CD4-positive, alpha-beta T cell treated with Interleukin-2 at 100 ng/mL for 4 hours (primary cell): ENCODE measurements around the gene CLDN1.

Experiments used
- DNase-seq: peaks from one replicate; pipeline ENCODE4 v3.0.0-alpha.2; 2020; ENCODE audit warnings: low spot score

Gene CLDN1, protein sequence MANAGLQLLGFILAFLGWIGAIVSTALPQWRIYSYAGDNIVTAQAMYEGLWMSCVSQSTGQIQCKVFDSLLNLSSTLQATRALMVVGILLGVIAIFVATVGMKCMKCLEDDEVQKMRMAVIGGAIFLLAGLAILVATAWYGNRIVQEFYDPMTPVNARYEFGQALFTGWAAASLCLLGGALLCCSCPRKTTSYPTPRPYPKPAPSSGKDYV

DNA sequence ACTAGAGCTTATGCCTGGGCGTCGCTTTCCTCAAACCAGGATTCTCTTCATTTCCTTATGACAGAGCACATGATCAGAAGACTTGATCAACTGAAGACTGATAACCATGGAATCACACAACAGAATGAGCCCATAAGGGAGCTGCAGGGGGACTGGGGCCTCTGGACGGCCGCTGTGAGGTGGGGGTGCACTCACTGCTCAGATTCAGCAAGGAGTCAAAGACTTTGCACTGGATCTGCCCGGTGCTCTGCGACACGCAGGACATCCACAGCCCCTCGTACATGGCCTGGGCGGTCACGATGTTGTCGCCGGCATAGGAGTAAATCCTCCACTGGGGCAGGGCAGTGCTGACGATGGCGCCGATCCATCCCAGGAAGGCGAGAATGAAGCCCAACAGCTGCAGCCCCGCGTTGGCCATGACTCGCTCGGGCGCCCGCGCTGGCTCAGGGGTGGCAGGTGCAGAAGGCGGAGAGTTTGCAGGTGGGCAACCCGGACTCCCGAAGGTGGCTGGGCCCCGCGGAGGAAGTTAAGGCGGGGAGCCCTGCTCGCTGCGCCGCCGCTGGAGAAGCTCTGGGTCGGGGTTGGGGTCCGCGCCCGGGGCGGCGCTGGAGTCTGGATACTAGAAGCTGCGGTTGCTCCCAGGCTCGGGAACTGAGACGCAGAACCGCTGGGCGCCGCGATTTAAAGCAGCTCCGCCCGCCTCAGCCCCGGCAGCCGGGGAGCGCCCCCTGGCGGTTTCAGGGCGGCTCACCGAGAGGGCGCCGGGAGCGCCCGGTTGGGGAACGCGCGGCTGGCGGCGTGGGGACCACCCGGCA, at the start of gene CLDN1:
Gene CLDN1, minus strand, starts transcription at position 658 of the 815 bp plus-strand sequence. Its CDS starts 240 bp downstream, at position 418.
- DNase-seq = peak; percentile 65

DNA sequence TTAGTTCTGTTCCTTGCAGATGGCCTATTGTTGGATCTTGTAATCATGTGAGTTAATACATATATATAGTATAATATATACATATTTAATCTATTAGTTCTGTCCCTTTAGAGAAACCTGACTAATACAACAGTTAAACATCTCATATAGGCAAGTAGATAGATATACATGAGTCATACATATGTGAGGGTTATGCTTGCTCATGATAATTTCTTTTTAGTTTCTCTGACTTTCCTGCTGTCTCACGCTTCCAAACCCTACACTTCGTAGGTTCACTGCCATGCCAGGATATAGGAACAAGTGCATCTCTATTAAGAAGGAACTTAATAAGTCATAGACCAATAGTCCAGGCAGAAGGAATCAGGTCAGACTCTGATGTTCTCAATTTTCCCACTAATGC, 48.9 kb upstream of the CLDN1 start:
- no peak for DNase-seq

DNA sequence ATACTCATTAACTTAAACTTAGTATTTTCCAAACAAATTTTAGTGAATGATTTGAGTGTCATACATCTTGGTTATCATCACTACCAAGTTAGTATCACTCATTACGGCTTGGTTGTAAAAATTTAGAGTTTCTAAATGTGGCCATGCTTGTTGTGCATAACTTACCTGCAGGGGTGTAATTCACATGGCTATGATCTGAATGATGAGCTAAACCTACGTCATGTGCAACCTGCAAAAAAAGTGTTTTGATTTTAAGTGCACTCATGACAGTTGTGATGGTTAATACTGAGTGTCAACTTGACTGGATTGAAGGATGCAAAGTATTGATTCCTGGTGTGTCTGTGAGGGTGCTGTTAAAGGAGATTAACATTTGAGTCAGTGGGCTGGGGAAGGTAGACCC, 48.1 kb upstream of the CLDN1 start:
- DNase-seq = no peak

DNA sequence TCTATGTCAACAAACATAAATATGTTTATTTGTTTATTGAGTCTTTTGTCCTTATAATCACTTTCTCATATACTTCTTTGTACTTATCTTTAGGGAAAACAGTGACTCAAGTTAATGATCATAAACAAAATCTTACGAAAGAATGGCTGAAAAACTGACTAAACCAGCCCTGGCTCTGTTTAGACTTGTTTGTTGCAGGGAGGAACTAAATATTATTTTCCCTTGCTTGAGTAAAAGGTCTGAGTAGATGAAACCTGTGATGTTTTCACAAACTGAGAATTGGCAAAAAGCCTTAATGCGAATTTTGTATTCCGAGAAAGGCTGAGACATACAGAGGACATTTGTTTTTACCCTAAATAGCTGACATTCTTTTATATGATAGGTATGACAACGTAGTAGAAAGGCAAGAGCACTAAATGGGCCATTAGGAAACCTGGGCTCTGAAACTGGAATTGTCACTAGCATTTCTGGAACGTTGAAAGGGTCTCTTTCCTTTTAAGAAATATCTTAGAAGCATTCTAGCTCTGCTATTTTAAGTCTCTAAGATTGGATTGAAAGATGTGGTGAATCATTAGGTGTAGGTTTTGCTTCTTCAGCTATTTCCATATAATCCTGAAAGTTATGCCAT, 47.5 kb upstream of the CLDN1 start:
- DNase-seq = no peak

DNA sequence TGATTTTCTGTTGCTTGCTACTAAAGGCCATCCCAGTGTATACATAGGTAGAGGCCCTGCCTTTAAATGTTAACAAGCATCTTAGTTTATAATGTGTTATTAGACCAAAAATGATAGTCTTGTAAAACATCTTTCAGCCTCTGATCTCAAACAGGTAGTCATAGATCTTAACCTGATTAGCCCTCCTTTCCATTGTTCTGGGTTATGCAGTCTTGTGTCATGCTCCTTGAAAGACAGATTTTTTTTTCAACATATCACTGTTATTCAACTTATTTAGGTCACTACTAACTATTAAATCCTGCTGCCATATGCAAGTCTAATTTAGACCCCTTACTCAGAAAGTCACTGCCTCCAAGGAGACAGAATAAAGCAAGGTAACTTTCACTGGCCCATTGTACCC, 46.6 kb upstream of the CLDN1 start:
- no peak for DNase-seq

DNA sequence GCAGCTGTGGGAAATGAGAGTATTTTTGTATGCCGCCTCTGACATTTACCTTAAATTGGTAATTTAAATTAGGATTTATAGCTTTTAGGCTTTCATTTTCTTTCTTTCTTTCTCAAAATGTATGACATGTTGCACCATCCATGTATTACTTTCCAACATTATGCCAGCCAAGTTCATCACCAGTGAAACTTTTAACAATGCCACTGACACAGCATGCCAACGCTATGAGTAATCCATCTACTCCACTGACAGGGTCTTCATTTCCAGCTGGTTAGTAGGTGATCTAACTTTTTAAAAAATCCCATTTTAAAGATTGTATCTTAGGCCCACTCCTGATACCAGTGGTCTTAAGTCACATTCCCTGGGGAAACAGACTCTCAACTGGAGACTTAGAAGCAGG, 43.9 kb upstream of the CLDN1 start:
- DNase-seq = no peak

DNA sequence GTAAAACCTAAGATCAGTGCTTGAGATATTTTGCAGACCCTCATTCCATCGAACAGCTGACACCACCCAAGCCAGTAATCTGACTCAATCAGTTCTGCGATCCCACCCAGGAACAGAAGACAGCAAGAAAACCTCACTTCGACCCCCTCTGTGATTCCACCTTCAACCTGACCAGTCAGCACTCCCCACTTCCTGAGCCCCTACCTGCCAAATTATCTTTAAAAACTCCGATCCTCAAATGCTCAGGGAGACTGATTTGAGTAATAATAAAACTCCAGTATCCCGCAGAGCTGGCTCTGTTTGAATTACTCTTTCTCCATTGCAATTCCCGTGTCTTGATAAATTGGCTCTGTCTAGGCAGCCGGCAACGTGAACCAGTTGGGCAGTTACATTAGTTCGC, 40.0 kb upstream of the CLDN1 start:
- no peak for DNase-seq

DNA sequence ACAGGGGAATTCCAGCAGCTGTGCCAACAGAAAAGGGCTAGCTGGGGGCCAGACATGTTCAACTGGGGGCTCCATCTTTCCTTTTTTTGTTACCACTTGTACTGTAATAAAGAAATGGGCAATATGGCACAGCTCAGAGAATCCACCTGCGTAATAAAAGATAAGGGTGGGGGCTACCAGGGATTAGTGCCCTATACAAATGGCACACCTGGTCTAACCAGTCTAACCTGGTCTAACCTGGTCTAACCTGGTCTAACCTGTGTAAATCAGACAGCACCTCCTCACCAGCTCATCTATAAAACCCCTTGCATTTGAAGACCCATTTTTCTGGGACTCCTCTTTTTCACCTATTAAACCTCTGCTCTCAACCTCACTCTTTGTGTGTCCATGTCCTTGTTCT, 39.5 kb upstream of the CLDN1 start:
- DNase-seq = no peak

DNA sequence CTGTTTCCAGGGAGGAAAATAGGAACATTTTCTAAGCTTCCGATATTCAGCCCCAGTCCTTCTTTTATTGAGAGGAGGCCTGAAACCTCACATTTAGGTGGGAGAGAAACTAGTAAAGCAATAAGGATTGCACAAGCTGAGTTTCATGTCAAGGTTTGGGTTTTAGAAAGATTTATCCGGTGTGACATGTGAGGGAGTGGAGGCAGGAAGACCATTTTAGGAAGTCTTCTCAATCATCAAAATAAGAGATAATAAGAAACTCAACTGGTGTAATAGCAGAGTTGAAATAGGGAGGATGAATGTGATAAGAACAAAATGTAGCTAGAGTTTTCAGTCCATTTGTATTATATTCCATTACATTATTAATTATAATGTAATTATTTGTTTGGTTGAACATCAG, 38.0 kb upstream of the CLDN1 start:
- DNase-seq = no peak

DNA sequence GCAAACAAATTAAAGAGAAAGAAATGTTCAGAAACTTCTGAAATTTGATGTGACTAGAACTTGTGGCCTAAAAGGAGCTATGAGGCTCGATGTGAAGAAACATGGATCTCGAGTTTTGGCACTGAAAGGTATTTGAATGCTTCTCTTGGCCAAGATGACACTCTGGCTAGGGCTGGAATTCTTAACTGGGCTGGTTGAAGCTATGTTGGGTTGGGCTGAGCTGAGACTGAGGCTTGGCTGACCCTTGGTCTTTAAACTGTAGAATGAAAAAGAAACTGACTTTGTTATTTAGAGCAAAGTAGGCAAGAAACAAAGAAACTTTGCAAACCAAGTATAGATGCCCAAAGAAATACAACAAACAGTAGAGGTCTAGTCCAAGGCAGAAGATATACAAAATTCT, 37.6 kb upstream of the CLDN1 start:
- DNase-seq = no peak

DNA sequence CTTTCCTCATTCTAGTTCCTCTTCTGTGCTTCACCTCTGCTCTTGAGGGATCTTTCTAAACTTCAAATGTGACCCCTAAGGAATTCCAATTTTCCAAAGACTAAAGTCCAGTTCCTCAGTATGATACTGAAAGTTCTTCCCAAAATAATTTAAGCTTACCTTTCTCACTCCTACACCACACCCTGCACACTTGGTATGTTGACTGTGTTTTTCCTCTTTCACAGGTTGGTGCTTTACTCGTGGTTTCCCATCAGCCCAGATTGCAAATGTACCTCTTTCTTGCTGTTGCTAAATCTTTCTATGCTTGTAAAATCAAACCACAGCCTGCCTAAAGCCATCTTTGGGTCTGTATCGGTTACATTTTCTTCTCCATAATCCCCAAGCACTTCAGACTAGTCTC, 35.2 kb upstream of the CLDN1 start:
- no peak for DNase-seq

DNA sequence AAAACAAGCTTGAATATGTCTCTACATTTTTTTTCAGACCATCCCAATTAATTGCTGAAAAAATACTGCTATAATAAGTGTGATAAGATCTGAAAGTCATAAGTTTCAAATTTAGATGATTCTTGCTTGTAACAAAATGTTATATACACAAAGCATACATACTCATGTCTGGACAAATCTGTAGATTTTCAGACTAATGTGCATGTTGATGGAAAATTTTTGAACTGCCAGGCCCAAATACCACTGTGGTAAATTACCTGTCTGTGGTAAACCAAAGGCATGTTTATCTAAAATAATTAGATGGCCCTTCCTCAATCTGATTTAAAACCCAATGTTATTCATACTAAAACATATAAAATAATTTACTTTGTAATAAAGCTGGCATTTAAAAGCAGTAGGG, 34.0 kb upstream of the CLDN1 start:
- DNase-seq = no peak

DNA sequence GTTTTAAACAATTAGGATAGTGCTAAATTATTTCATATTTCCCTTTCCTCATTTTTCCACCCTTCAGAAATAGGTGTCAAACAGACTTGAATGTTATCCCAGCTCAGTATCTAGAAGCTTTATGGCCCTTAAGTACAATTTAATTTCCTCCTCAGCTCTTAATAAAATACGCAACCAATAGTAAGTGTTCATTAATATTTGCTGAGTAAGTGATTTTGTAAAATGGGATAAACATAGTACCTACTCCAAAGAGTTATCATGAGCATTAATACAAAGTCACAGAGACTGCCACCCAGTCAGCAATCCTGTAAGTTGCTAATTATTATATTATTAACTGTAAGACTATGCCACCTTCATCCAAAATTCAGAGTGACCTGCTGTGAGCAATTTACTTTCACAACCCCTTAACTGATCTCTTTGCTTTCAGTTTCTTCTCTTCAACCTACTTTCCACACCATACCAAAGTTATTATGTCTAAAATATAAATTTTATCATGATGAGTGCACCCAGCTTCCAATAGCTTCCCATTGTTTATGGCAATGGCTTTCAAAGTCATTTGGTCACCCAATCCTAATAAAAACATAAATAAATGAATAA, 30.7 kb upstream of the CLDN1 start:
- DNase-seq = no peak

DNA sequence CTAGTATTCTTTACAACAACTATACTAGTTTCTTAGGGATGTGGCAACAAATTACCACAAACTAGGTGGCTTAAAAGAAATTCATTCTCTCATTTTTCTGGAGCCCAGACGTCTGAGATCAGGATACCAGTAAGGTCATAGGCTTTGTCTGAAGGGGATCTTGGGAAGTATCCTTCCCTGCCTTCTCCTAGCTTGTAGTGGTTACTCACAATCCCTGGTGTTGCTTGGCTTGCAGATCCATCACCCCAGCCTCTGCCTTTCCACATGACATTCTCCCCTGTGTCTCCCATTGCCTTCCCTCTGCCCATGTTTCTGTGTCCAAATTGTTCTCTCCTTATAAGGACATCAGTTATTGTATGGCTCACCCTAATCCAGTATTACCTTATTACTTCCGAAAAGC, 24.3 kb upstream of the CLDN1 start:
- no peak for DNase-seq

DNA sequence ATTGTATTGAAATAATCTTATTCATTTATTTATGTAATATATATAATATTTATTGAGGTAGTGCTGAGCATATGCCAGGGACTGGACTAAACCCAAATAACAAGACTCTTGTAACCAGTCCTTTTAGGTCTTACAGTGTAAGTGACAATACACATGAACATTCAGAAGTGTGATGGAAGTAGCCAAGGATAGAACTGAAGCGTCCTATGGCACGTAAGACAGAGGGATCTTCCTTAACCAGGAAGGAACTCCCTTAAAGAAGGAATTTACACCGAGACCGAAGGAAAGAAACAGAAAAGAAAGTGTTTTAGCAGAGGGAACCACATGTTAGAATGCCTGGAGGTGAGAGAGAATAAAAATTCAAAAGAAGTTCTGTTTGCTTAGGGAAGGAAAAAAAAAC, 23.6 kb upstream of the CLDN1 start:
- DNase-seq = no peak

DNA sequence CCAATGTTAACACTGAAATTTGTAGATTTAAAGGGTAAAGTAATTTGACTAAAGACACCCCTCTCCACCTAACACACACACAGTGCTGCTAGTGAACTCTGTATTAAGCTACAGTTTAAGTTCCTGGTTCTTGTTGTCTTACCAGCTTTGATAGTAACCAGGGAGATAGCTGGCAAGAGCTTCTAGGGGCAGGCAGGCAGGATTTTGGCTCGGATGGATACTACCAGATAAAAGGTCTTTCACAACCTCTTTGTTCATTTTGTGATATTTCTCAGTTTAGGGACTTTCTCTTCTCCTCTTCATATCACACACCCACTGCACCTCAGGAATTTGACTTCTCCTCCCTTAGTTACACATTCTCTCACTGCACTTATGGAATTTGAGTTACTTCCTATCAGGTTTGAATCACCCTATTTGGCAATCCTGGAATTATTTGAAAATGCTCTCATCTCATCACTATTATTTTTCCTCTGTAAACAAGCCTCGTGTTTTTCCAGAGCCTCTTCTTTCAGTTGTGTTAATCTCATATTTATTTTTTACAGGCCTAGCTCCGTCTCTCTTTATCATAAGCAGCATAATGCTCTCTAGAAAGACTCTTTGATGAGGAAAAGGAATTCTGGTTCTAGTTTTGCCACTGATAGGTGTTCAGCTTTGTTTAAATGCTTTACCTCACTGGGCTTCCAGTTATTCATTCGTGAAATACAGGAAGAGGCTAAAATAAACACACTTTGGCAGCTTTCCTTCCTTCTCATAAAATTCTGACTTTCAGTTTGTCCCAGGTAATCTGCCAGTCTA, 23.0 kb upstream of the CLDN1 start:
- DNase-seq = no peak

DNA sequence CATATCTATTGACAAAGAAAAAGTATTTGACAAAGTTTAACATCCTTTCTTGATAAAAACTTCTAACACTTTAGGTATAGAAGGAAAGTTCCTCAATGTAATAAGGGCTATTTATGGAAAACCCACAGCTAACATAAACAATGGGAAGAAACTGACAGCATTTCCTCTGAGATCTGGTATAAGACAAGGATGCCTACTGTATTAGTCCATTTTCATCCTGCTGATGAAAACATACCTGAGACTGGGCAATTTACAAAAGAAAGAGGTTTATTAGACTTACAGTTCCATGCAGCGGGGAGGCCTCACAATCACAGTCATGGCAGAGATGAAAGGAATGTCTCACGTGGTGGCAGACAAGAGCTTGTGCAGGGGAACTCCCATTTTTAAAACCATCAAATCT, 17.8 kb upstream of the CLDN1 start:
- DNase-seq = no peak

DNA sequence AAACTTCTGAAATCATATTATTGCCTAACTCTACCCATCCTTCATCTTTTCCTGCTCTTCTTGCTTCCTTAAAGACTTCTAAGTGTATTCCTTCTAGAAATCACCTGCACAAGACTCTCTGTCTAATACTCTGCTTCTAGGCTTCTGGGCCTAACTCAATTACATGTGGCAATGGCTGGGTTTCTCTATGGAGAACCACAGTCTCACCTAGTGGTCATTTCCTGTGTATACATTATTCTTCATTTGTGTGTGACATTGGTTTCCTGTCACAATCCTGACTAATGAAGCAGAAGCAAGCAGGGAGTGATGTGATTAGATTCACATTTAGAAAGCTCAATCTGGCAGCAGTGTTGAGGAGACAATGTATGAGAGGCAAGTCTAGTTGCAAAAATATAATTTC, 16.9 kb upstream of the CLDN1 start:
- no peak for DNase-seq

DNA sequence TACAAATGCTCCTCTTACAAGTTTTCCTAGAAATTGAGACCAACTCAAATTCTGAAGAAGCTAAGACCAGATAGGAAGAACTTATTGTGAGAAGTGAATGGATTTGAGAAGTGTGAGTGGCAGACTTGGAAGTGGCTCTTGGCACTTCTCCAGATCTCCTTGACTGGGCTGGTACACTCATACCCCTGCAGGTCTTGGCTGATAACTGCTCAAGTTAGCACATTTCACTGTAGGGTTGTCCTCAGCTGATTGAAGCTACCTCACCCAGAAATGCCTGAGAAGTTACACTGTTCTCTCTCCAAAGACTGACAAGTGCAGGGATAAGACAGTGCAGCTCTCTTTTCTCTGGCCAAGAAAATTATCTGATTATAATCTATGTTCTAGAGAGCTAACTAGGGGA, 16.5 kb upstream of the CLDN1 start:
- DNase-seq = no peak

DNA sequence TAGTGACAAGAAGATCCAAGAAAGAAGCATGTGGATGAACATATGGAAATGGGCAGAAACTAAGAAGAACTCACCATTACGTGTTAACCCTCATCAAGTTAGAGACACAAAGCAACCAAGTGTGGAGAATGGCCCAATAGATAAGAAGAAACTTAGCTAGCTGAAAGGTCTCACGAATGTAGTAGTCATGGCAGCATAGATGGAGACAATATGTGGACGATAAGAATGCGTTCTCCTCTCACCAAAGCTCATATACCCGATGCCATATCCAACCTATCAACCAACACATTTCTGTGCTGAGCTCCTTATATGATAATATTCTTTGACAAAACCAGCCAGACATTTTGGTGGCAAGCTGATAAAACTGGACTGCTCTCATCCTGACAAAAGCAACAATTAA, 15.1 kb upstream of the CLDN1 start:
- DNase-seq = no peak

DNA sequence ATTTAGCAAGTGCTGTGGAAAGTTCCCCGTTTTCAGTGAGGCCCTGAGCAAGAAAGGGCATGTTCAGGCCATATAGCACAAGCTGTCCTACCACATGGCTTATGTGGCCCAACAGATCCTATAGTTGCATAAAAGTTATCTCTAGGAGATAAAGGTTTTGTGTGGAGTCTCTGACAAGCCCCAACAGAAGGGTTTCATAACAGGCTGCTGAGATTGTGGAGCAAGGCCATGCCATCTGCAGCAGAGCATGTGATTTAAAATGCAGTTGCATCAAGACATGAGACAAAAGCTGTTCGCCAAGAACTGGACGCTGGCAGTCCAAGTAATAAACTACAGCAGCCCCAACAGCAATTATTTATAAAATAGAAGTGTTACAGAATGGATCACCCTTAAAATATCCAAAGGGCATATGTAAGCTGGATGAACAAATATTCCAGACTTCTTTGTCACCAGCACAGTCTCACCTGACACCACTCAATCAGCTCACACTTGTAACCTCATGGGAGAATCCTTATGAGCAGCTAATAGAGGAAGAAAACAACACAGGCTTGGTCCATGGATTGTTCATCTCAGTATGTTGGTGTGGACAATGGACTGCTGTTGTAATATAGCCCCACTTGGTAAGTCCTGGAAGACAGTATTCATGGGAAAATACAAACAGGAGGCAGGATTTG, 14.4 kb upstream of the CLDN1 start:
- no peak for DNase-seq

DNA sequence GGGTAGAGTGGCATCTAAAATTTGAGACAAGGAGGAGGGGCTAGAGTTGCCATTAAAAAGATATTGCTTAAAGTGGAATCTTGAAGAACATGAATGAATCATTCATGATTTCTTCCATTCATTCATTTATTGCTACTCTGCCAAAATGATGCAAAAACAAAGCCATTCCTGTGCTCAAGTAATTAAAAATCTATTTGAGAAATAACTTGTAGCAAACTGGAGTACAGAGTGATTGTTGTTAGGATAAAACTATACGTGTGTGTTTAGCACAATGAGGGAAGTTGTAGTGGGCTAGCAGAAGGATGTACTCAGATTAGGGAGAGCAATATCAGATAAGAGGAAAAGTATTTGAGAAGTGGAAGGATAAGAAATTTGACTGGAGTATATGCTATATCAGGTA, 11.7 kb upstream of the CLDN1 start:
- DNase-seq = no peak
